Stomach smooth muscle (tissue), 2 donors: ENCODE measurements around the gene HUNK.

ENCODE experiments used
- H3K27ac ChIP-seq: one replicate; pipeline ENCODE4 v1.7.0; 2013; ENCODE audit warnings: mild to moderate bottlenecking, low read length, inconsistent platforms
- H3K27me3 ChIP-seq, 2 donors: one replicate each; pipeline ENCODE4 v1.7.0; 2013; ENCODE audit warnings: low read length in 2 of 2; ENCODE audit not compliant: insufficient read depth in 2 of 2, control insufficient read depth in 1 of 2
- H3K36me3 ChIP-seq, 2 donors: one replicate each; pipeline ENCODE4 v1.7.0; 2013; ENCODE audit warnings: low read length in 2 of 2; ENCODE audit not compliant: control insufficient read depth in 2 of 2, insufficient read depth in 2 of 2
- H3K4me1 ChIP-seq: one replicate; pipeline ENCODE4 v1.7.0; 2013; ENCODE audit warnings: low read length; ENCODE audit not compliant: control insufficient read depth, insufficient read depth
- H3K4me3 ChIP-seq, 2 donors: one replicate each; pipeline ENCODE4 v1.7.0; 2013; ENCODE audit warnings: low read length in 2 of 2
- H3K9ac ChIP-seq, 2 donors: one replicate each; pipeline ENCODE4 v1.7.0; 2013; ENCODE audit warnings: low read length in 2 of 2, mild to moderate bottlenecking in 1 of 2
- H3K9me3 ChIP-seq, 2 donors: one replicate each; pipeline ENCODE4 v1.7.0; 2013; ENCODE audit warnings: low read length in 2 of 2; ENCODE audit not compliant: control insufficient read depth in 2 of 2
- donor health status: healthy.
- donor health status: Pancreatic carcinoma.

Gene HUNK

DNA sequence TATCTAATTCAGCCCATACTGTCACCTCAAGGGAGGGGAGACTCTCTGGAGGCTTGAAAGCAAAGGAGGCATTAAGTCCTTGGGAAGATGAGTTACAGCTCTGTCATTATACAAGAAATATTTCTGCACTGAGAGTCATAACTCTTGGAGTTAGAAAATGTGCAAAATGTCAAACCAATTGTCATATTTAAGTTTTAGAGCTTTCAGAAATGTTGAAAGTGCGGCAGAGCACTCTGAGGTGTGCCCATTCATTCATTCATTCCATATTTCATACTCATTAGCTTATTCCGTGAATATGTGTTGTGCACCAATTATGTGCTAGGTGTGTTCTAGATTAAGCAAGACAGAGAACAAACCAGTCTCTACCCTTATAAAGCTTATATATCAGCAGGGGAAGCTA, 87.1 kb downstream of the HUNK start:
- Histone ChIP-seq H3K27me3 (no peaks in the 10 kb centered on the region), H3K4me1 (no peaks in the 10 kb centered on the region), H3K27ac (no peak overlapping the region), H3K4me3 (no peak overlapping the region), H3K36me3 (no peaks in the 10 kb centered on the region), H3K9me3 (peaks cover 0 to 7% of the 10 kb centered on the region in 2 donors), H3K9ac (no peak overlapping the region)

DNA sequence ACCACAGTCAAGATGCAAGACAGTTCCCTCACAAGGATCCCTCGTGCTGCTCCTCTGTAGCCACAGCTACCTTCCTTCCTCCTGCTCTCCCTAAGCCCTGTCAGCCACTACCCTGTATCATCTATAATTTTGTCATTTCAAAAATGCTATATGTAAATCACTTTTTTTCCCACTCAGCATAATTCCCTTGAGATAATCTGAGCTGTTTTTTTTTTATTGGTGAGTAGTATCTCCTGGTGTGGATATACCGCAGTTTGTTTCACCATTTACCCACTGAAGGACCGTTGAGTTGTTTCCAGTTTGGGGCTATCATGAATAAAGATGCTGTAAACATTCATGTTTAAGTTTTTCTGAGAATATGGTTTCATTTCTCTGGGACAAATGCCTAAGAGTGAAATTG, 88.2 kb downstream of the HUNK start:
- H3K4me3 ChIP-seq: no peak overlapping the region
- no peaks in the 10 kb centered on the region for H3K4me1 ChIP-seq
- peaks cover 0 to 7% of the 10 kb centered on the region in 2 donors for H3K9me3 ChIP-seq
- H3K27me3 ChIP-seq: no peaks in the 10 kb centered on the region
- H3K27ac ChIP-seq: no peak overlapping the region
- H3K36me3 ChIP-seq: no peaks in the 10 kb centered on the region
- H3K9ac ChIP-seq: no peak overlapping the region

DNA sequence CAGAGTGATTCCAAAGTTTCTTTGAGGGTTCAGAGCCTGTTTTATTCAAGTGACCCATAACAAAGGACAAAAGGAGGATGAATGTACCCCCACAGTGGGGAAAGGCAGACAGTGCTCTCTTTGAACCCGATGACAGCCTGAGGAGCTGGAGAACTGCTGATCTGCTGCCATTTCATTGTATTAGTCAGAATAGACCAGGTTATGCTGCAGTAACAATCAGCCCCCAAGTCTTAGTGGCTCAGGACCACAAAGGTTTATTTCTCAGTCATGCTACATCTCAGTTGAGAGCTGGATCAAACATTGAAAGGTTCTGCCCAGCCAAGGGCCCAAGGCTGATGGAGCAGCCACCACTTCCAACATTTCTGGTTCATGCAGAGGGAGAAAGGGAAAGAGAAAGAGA, 88.9 kb downstream of the HUNK start:
- no peaks in the 10 kb centered on the region for H3K4me1 ChIP-seq
- H3K9ac ChIP-seq: no peak overlapping the region
- H3K27me3 ChIP-seq: no peaks in the 10 kb centered on the region
- no peaks in the 10 kb centered on the region for H3K36me3 ChIP-seq
- H3K9me3 ChIP-seq: peaks cover 0 to 7% of the 10 kb centered on the region in 2 donors
- no peak overlapping the region for H3K27ac ChIP-seq
- no peak overlapping the region for H3K4me3 ChIP-seq

GRCh38 chr21:31964692-31965091, 91.9 kb downstream of the HUNK start:
- Histone ChIP-seq H3K36me3 (no peaks in the 10 kb centered on the region), H3K27me3 (no peaks in the 10 kb centered on the region), H3K9me3 (peaks cover 0 to 7% of the 10 kb centered on the region in 2 donors), H3K4me3 (no peak overlapping the region), H3K4me1 (no peaks in the 10 kb centered on the region), H3K9ac (no peak overlapping the region), H3K27ac (no peak overlapping the region)

- Histone ChIP-seq H3K4me1 (no peaks in the 10 kb centered on the region), H3K9me3 (no peaks in the 10 kb centered on the region), H3K4me3 (no peak overlapping the region), H3K9ac (no peak overlapping the region), H3K27ac (no peak overlapping the region), H3K27me3 (no peaks in the 10 kb centered on the region), H3K36me3 (no peaks in the 10 kb centered on the region)
Measured at GRCh38 chr21:31967334-31967733, 94.5 kb downstream of the HUNK start.

DNA sequence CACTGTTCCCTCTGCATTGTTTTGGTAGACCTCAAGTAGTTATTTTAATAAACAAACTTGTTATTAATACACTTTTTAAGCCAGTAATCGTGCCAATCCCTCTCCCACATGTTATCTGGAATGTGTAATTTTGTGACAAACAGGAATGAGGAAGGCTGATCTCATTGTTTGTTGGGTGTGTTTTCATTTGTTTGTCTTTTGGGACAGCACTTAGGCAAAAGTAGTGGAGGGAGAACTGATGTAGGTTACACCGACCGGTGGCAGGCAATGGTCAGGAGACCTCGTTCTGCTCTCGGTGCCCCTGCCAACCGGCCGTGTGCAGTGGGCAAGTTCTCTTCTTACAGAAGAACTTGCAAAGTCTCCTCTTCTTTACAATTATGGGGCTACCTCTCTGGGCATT, 99.8 kb downstream of the HUNK start:
- no peaks in the 10 kb centered on the region for H3K36me3 ChIP-seq
- H3K9me3 ChIP-seq: no peaks in the 10 kb centered on the region
- no peaks in the 10 kb centered on the region for H3K4me1 ChIP-seq
- no peaks in the 10 kb centered on the region for H3K27me3 ChIP-seq
- H3K27ac ChIP-seq: no peak overlapping the region
- H3K9ac ChIP-seq: no peak overlapping the region
- H3K4me3 ChIP-seq: no peak overlapping the region

DNA sequence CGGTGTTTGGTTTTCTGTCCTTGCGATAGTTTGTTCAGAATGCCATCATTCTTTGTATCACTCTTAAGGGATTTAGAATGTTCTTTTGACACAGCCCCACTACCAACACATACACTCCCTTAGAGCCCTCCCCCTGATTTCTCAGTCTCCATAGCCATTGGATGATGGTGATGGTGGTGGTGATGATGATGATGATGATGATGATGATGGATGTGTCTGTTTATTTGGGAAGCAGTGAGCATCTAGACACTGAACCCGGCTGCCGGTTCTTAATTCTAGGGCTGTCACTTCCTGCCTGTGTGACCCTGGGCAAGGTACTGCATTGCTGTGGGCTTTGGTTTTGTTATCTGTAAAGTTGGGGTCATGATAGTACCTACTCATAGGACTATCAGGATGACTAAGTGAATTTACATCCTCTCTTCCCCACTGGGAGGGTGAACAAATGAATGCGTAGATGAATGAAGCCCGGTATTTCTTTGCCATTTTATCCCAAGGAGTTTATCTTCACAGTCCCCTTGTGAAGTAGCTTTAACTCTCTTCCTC, 100.7 kb downstream of the HUNK start:
- Histone ChIP-seq H3K36me3 (no peaks in the 10 kb centered on the region), H3K9ac (no peak overlapping the region), H3K4me3 (no peak overlapping the region), H3K27me3 (no peaks in the 10 kb centered on the region), H3K27ac (no peak overlapping the region), H3K9me3 (no peaks in the 10 kb centered on the region), H3K4me1 (no peaks in the 10 kb centered on the region)

GRCh38 chr21:31974454-31974985, 101.7 kb downstream of the HUNK start:
- H3K27me3 ChIP-seq: no peaks in the 10 kb centered on the region

DNA sequence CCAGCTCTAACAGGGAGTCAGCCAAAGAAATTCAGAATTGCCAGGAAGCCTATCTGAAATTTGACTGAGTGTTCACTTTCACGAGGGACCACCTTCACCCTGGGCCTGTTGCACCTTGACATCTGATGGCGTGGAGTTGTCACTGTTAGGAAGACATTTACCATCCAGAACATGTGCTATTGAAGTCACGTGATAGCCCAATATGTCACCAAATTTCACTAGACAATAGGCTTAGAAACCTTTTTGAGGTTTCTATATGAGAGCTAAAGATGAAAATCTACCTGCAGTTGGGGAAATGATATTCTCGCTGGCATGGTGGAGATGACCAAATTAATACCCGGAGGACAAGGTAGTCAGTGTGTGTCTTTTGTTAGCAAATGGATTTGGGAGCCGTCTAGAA, 102.7 kb downstream of the HUNK start:
- H3K9ac ChIP-seq: no peak overlapping the region

More at GRCh38 chr21:31974454-31974985, 101.7 kb downstream of the HUNK start:
- no peak overlapping the region for H3K27ac ChIP-seq
- H3K4me3 ChIP-seq: no peak overlapping the region
- no peaks in the 10 kb centered on the region for H3K4me1 ChIP-seq
- no peak overlapping the region for H3K9ac ChIP-seq
- no peaks in the 10 kb centered on the region for H3K36me3 ChIP-seq
- H3K9me3 ChIP-seq: no peaks in the 10 kb centered on the region

GRCh38 chr21:31977816-31978215, 105.0 kb downstream of the HUNK start:
- no peak overlapping the region for H3K27ac ChIP-seq
- no peaks in the 10 kb centered on the region for H3K9me3 ChIP-seq
- H3K27me3 ChIP-seq: no peaks in the 10 kb centered on the region
- no peaks in the 10 kb centered on the region for H3K36me3 ChIP-seq
- no peak overlapping the region for H3K9ac ChIP-seq
- H3K4me1 ChIP-seq: no peaks in the 10 kb centered on the region
- no peak overlapping the region for H3K4me3 ChIP-seq

More for the DNA sequence above, 102.7 kb downstream of the HUNK start:
- no peaks in the 10 kb centered on the region for H3K4me1 ChIP-seq
- no peaks in the 10 kb centered on the region for H3K36me3 ChIP-seq
- no peak overlapping the region for H3K4me3 ChIP-seq
- H3K27ac ChIP-seq: no peak overlapping the region
- no peaks in the 10 kb centered on the region for H3K9me3 ChIP-seq
- no peaks in the 10 kb centered on the region for H3K27me3 ChIP-seq

- Histone ChIP-seq H3K4me3 (no peak overlapping the region), H3K9me3 (no peaks in the 10 kb centered on the region), H3K36me3 (no peaks in the 10 kb centered on the region), H3K9ac (no peak overlapping the region), H3K27ac (no peak overlapping the region), H3K27me3 (no peaks in the 10 kb centered on the region), H3K4me1 (no peaks in the 10 kb centered on the region)
Measured at GRCh38 chr21:31983120-31983519, 110.3 kb downstream of the HUNK start.
